GM18909 (cell line): ENCODE measurements around the gene ATR.
"Not testable (repeated sequence)": the region's sequence is repeated elsewhere in the genome, so short reads cannot be mapped to it uniquely, and the experiment has no call there.

ENCODE experiments used
- ATAC-seq: cut with Tn5 transposase; IDR thresholded peaks from one replicate; pipeline ENCODE4 v1.9.1; 2021; ENCODE audit warnings: mild to moderate bottlenecking; ENCODE audit not compliant: unreplicated experiment, poor library complexity

Gene ATR

GRCh38 chr3:142459929-142460328, 118.6 kb downstream of the ATR start:
- no peak for ATAC-seq

GRCh38 chr3:142459096-142459495, 119.4 kb downstream of the ATR start:
- no peak for ATAC-seq

- ATAC-seq, result no peak
These were observed 127.7 kb downstream of the ATR start for GRCh38 chr3:142450881-142451280.

GRCh38 chr3:142450189-142450588, 128.3 kb downstream of the ATR start:
- ATAC-seq, result no peak

GRCh38 chr3:142447852-142448823, 130.4 kb downstream of the ATR start, which contains the start of gene XRN1:
TSS of gene XRN1 (minus strand) at chr3:142448037. CDS start at chr3:142447944, 93 bp downstream.
- ATAC-seq, result peak; percentile 89

GRCh38 chr3:142447301-142447851, 131.2 kb downstream of the ATR start:
- ATAC-seq, result peak; percentile 32

- ATAC-seq, result peak; percentile 52
These were observed 132.7 kb downstream of the ATR start for GRCh38 chr3:142445816-142446254.

GRCh38 chr3:142444343-142444742, 134.2 kb downstream of the ATR start:
- no peak for ATAC-seq

GRCh38 chr3:142443060-142443459, 135.5 kb downstream of the ATR start:
- ATAC-seq, result not testable (repeated sequence)

GRCh38 chr3:142439499-142440220, 138.9 kb downstream of the ATR start:
- not testable (repeated sequence) for ATAC-seq

GRCh38 chr3:142438096-142438495, 140.4 kb downstream of the ATR start:
- ATAC-seq, result not testable (repeated sequence)

GRCh38 chr3:142436951-142437585, 141.5 kb downstream of the ATR start:
- ATAC-seq, result no peak

- ATAC-seq, result no peak
These were observed 144.0 kb downstream of the ATR start for GRCh38 chr3:142434503-142434902.

GRCh38 chr3:142433110-142433509, 145.4 kb downstream of the ATR start:
- peak; percentile 77 for ATAC-seq

- no peak for ATAC-seq
These were observed 149.0 kb downstream of the ATR start for GRCh38 chr3:142429582-142429981.

GRCh38 chr3:142424754-142425153, 153.8 kb downstream of the ATR start:
- ATAC-seq, result no peak

- ATAC-seq, result no peak
These were observed 159.5 kb downstream of the ATR start for GRCh38 chr3:142418926-142419592.

- no peak for ATAC-seq
These were observed 161.2 kb downstream of the ATR start for GRCh38 chr3:142417302-142417701.

GRCh38 chr3:142400537-142400936, 178.0 kb downstream of the ATR start:
- not testable (repeated sequence) for ATAC-seq
